ENCODE results near the gene SLC7A4.

SLC7A4 gene

DNA sequence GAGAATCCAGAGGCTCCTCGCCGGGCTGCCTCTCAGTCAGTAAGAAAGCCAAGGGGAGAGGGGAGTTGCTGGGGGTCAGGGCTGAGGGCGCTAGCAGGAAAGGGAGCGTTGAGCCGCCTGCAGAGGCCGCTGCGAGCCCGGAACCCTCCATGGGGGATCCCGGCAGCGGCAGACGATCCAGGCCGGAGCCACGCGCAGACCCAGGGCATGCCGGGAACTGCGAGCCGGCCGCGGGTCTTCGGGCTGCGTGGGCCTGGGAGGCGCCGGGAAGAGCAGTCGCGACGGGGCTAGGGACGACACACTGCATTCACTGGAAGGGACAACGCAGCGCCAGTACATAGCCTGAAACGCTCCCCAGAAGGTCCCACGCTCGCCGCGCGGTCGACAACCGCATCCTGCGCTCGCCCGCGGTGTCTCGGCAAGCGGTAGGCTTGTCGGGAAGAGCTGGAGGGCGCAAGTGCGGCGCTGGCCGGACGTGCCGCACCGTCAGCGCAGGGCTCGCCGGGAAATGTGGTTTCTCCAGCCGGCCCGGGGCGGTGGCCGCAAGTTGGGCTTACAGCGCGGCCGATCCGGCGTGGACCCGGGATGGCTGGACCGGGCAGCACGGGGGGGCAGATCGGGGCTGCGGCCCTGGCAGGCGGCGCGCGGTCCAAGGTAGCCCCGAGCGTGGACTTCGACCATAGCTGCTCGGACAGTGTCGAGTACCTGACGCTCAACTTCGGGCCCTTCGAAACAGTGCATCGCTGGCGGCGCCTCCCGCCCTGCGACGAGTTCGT, 50.4 kb downstream of the SLC7A4 start, which contains the start of gene LZTR1:
Gene LZTR1 (plus strand): TSS at position 511 of the 776 bp plus-strand sequence. CDS start 75 bp downstream, at position 586.
- H3K9me3 ChIP-seq (ENCODE audit: insufficient read depth, low read depth, low read length) = peaks cover 8% of the 10 kb centered on the region; the same call in 1 of the 2 replicates
- peak within 1 kb of the TSS; percentile 74 for H3K9ac ChIP-seq (ENCODE audit: low read depth, low read length)
- peaks cover 37% of the 10 kb centered on the region for H3K27me3 ChIP-seq (ENCODE audit: insufficient read depth, low read length)
- peak within 1 kb of the TSS; percentile 83 for H3K4me3 ChIP-seq (ENCODE audit: low read length)
- peaks cover 6% of the 10 kb centered on the region; the same call in 1 of the 2 replicates for H3K36me3 ChIP-seq (ENCODE audit: insufficient read depth, low read depth, low read length)
- H3K27ac ChIP-seq (ENCODE audit: low read length) = no peak within 1 kb of the TSS
- H3K4me1 ChIP-seq (ENCODE audit: insufficient read depth, low read length) = no peaks in the 10 kb centered on the region; the same call in 1 of the 2 replicates

- H3K4me1 ChIP-seq (ENCODE audit: insufficient read depth, low read length) = no peaks in the 10 kb centered on the region; the same call in 1 of the 2 replicates
- peak overlapping the region; percentile 74; the same call in 1 of the 2 replicates for H3K9ac ChIP-seq (ENCODE audit: low read depth, low read length)
- peaks cover 6% of the 10 kb centered on the region; the same call in 1 of the 2 replicates for H3K36me3 ChIP-seq (ENCODE audit: insufficient read depth, low read depth, low read length)
- H3K9me3 ChIP-seq (ENCODE audit: insufficient read depth, low read depth, low read length) = peaks cover 8% of the 10 kb centered on the region; the same call in 1 of the 2 replicates
- peaks cover 45% of the 10 kb centered on the region for H3K27me3 ChIP-seq (ENCODE audit: insufficient read depth, low read length)
- peak overlapping the region; percentile 83 for H3K4me3 ChIP-seq (ENCODE audit: low read length)
- H3K27ac ChIP-seq (ENCODE audit: low read length) = no peak overlapping the region
Measured at GRCh38 chr22:20980938-20981722, 51.2 kb downstream of the SLC7A4 start.

DNA sequence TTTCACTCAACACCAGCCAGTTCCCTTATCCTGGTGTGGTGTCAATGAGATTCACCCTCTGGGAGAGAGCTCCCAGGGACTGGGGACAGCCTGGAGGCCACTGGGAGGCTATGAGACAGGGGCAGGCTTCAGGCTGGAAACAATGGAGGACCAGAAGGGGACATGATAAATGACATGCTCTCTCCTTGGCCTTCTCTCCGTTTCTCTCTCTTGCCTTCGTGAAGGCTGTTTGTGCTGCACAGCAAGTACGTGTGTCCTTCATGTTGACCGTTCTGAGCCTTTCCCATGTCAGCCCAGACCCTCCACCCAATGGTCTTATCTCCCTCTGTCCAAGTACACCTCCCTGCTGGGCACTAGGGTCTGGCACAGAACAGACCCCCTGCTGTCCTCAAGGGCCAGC, 51.8 kb downstream of the SLC7A4 start:
- Histone ChIP-seq H3K4me3 (ENCODE audit: low read length) (no peak overlapping the region), H3K9me3 (ENCODE audit: insufficient read depth, low read depth, low read length) (peaks cover 8% of the 10 kb centered on the region; the same call in 1 of the 2 replicates), H3K9ac (ENCODE audit: low read depth, low read length) (no peak overlapping the region), H3K36me3 (ENCODE audit: insufficient read depth, low read depth, low read length) (0 out of 2 replicates have a peak, but pooled peaks cover 2% of the 10 kb centered on the region), H3K4me1 (ENCODE audit: insufficient read depth, low read length) (no peaks in the 10 kb centered on the region; the same call in 1 of the 2 replicates), H3K27ac (ENCODE audit: low read length) (no peak overlapping the region), H3K27me3 (ENCODE audit: insufficient read depth, low read length) (peaks cover 45% of the 10 kb centered on the region)

- Histone ChIP-seq H3K27ac (ENCODE audit: low read length) (no peak overlapping the region), H3K4me3 (ENCODE audit: low read length) (peak overlapping the region; percentile 63), H3K9me3 (ENCODE audit: insufficient read depth, low read depth, low read length) (peaks cover 8% of the 10 kb centered on the region; the same call in 1 of the 2 replicates), H3K36me3 (ENCODE audit: insufficient read depth, low read depth, low read length) (no peaks in the 10 kb centered on the region), H3K4me1 (ENCODE audit: insufficient read depth, low read length) (no peaks in the 10 kb centered on the region; the same call in 1 of the 2 replicates), H3K9ac (ENCODE audit: low read depth, low read length) (peak overlapping the region; percentile 75; the same call in 1 of the 2 replicates), H3K27me3 (ENCODE audit: insufficient read depth, low read length) (peaks cover 45% of the 10 kb centered on the region)
Measured at GRCh38 chr22:20979940-20980453, 52.4 kb downstream of the SLC7A4 start.

GRCh38 chr22:20979243-20979809, 53.0 kb downstream of the SLC7A4 start:
- Histone ChIP-seq H3K4me1 (ENCODE audit: insufficient read depth, low read length) (no peaks in the 10 kb centered on the region; the same call in 1 of the 2 replicates), H3K4me3 (ENCODE audit: low read length) (peak overlapping the region; percentile 63), H3K27me3 (ENCODE audit: insufficient read depth, low read length) (peaks cover 45% of the 10 kb centered on the region), H3K27ac (ENCODE audit: low read length) (no peak overlapping the region), H3K36me3 (ENCODE audit: insufficient read depth, low read depth, low read length) (no peaks in the 10 kb centered on the region), H3K9me3 (ENCODE audit: insufficient read depth, low read depth, low read length) (peaks cover 8% of the 10 kb centered on the region; the same call in 1 of the 2 replicates), H3K9ac (ENCODE audit: low read depth, low read length) (peak overlapping the region; percentile 75; the same call in 1 of the 2 replicates)
